HEK293 (cell line): ENCODE data around the gene PLSCR5.
A peak's percentile ranks its signal among the peaks of the same experiment; 100 is the strongest.

Experiments
- BCL6B ChIP-seq: fragments of 450-650 bp; formaldehyde crosslinking; IDR thresholded peaks from 2 replicates; pipeline ENCODE4 v1.5.1; 2017; ENCODE audit warnings: missing biosample characterization, missing genetic modification characterization
- GFI1B ChIP-seq: fragments of 450-650 bp; formaldehyde crosslinking; IDR thresholded peaks from 2 replicates; pipeline ENCODE4 v1.5.1; 2016; ENCODE audit warnings: missing biosample characterization, missing genetic modification characterization
- HOXC10 ChIP-seq: sonication (generic); formaldehyde crosslinking; IDR thresholded peaks from 2 replicates; pipeline ENCODE4 v1.8.1; 2023; ENCODE audit warnings: mild to moderate bottlenecking, missing genetic modification reagents
- MZF1 ChIP-seq: fragments of 450-650 bp; formaldehyde crosslinking; IDR thresholded peaks from 2 replicates; pipeline ENCODE4 v1.5.1; 2017; ENCODE audit warnings: missing biosample characterization, missing genetic modification characterization, borderline replicate concordance
- PBX3 ChIP-seq: sonication (generic); formaldehyde crosslinking; IDR thresholded peaks from 2 replicates; pipeline ENCODE4 v1.8.1; 2022; ENCODE audit warnings: mild to moderate bottlenecking, moderate library complexity, missing genetic modification reagents
- REPIN1 ChIP-seq: fragments of 450-650 bp; formaldehyde crosslinking; IDR thresholded peaks from 2 replicates; pipeline ENCODE4 v1.5.1; 2017; ENCODE audit warnings: missing biosample characterization, missing genetic modification characterization, low read depth
- SP2 ChIP-seq: fragments of 450-650 bp; formaldehyde crosslinking; IDR thresholded peaks from 2 replicates; pipeline ENCODE4 v1.5.1; 2016; ENCODE audit warnings: missing biosample characterization, missing genetic modification characterization
- TRIM28 ChIP-seq: IDR thresholded peaks from 2 replicates; pipeline ENCODE4 v1.6.1; 2011; ENCODE audit warnings: low read length, control low read depth, borderline replicate concordance
- WT1 ChIP-seq: fragments of 450-650 bp; formaldehyde crosslinking; IDR thresholded peaks from 2 replicates; pipeline ENCODE4 v1.5.1; 2016; ENCODE audit warnings: missing biosample characterization, missing genetic modification characterization
- YY2 ChIP-seq: fragments of 450-650 bp; formaldehyde crosslinking; IDR thresholded peaks from 2 replicates; pipeline ENCODE4 v1.5.1; 2016; ENCODE audit warnings: missing biosample characterization, missing genetic modification characterization
- ZBTB17 ChIP-seq: fragments of 450-650 bp; formaldehyde crosslinking; IDR thresholded peaks from 2 replicates; pipeline ENCODE4 v1.5.1; 2016; ENCODE audit warnings: missing biosample characterization, missing genetic modification characterization
- ZBTB20 ChIP-seq: fragments of 450-650 bp; formaldehyde crosslinking; IDR thresholded peaks from 2 replicates; pipeline ENCODE4 v1.5.1; 2016; ENCODE audit warnings: missing biosample characterization, missing genetic modification characterization
- ZBTB26 ChIP-seq: fragments of 450-650 bp; formaldehyde crosslinking; optimal IDR thresholded peaks from 2 replicates; pipeline ENCODE3; 2016; ENCODE audit warnings: missing biosample characterization, mild to moderate bottlenecking, missing genetic modification characterization
- ZBTB7A ChIP-seq: fragments of 450-650 bp; formaldehyde crosslinking; IDR thresholded peaks from 2 replicates; pipeline ENCODE4 v1.5.1; 2016; ENCODE audit warnings: low read depth, missing biosample characterization, missing genetic modification characterization
- ZNF146 ChIP-seq: fragments of 450-650 bp; formaldehyde crosslinking; IDR thresholded peaks from 2 replicates; pipeline ENCODE4 v1.5.1; 2016; ENCODE audit warnings: missing biosample characterization, missing genetic modification characterization
- ZNF157 ChIP-seq: fragments of 450-650 bp; formaldehyde crosslinking; IDR thresholded peaks from 2 replicates; pipeline ENCODE4 v1.5.1; 2016; ENCODE audit warnings: missing biosample characterization, missing genetic modification characterization
- ZNF214 ChIP-seq: fragments of 450-650 bp; formaldehyde crosslinking; IDR thresholded peaks from 2 replicates; pipeline ENCODE4 v1.5.1; 2017; ENCODE audit warnings: missing biosample characterization, mild to moderate bottlenecking, missing genetic modification characterization, borderline replicate concordance
- ZNF302 ChIP-seq: fragments of 450-650 bp; formaldehyde crosslinking; IDR thresholded peaks from 2 replicates; pipeline ENCODE4 v1.5.1; 2016; ENCODE audit warnings: missing biosample characterization, missing genetic modification characterization, low read depth
- ZNF350 ChIP-seq: fragments of 450-650 bp; formaldehyde crosslinking; IDR thresholded peaks from 2 replicates; pipeline ENCODE4 v1.5.0; 2017; ENCODE audit warnings: missing biosample characterization, mild to moderate bottlenecking, missing genetic modification characterization
- ZNF37A ChIP-seq: fragments of 450-650 bp; IDR thresholded peaks from 2 replicates; pipeline ENCODE4 v1.5.1; 2018; ENCODE audit warnings: missing biosample characterization, missing genetic modification characterization
- ZNF394 ChIP-seq: fragments of 450-650 bp; formaldehyde crosslinking; IDR thresholded peaks from 2 replicates; pipeline ENCODE4 v1.5.1; 2016; ENCODE audit warnings: missing biosample characterization, missing genetic modification characterization, mild to moderate bottlenecking, moderate library complexity, borderline replicate concordance
- ZNF416 ChIP-seq: fragments of 450-650 bp; formaldehyde crosslinking; IDR thresholded peaks from 2 replicates; pipeline ENCODE4 v1.5.1; 2016; ENCODE audit warnings: missing biosample characterization, missing genetic modification characterization
- ZNF513 ChIP-seq: fragments of 450-650 bp; IDR thresholded peaks from 2 replicates; pipeline ENCODE4 v1.5.1; 2018; ENCODE audit warnings: missing biosample characterization, missing genetic modification characterization
- ZNF521 ChIP-seq: fragments of 450-650 bp; formaldehyde crosslinking; IDR thresholded peaks from 2 replicates; pipeline ENCODE4 v1.5.1; 2017; ENCODE audit warnings: missing biosample characterization, mild to moderate bottlenecking, missing genetic modification characterization
- ZNF585B ChIP-seq: fragments of 450-650 bp; formaldehyde crosslinking; IDR thresholded peaks from 2 replicates; pipeline ENCODE4 v1.5.1; 2016; ENCODE audit warnings: missing biosample characterization, missing genetic modification characterization
- ZNF624 ChIP-seq: fragments of 450-650 bp; formaldehyde crosslinking; IDR thresholded peaks from 2 replicates; pipeline ENCODE4 v1.5.1; 2017; ENCODE audit warnings: missing biosample characterization, missing genetic modification characterization
- ZNF776 ChIP-seq: fragments of 450-650 bp; formaldehyde crosslinking; IDR thresholded peaks from 2 replicates; pipeline ENCODE4 v1.5.0; 2017; ENCODE audit warnings: missing biosample characterization, missing genetic modification characterization, borderline replicate concordance
- ZNF791 ChIP-seq: fragments of 450-650 bp; formaldehyde crosslinking; IDR thresholded peaks from 2 replicates; pipeline ENCODE4 v1.5.1; 2016; ENCODE audit warnings: missing biosample characterization, missing genetic modification characterization
- ZNF843 ChIP-seq: fragments of 450-650 bp; formaldehyde crosslinking; IDR thresholded peaks from 2 replicates; pipeline ENCODE4 v1.5.1; 2016; ENCODE audit warnings: missing biosample characterization, missing genetic modification characterization
- ZSCAN4 ChIP-seq: fragments of 450-650 bp; formaldehyde crosslinking; IDR thresholded peaks from 2 replicates; pipeline ENCODE4 v1.5.1; 2017; ENCODE audit warnings: missing biosample characterization, missing genetic modification characterization
- ZSCAN5A ChIP-seq: fragments of 450-650 bp; formaldehyde crosslinking; IDR thresholded peaks from 2 replicates; pipeline ENCODE4 v1.5.1; 2016; ENCODE audit warnings: missing biosample characterization, missing genetic modification characterization

The PLSCR5 gene

GRCh38 chr3:146544002-146544928 lies 60.9 kb downstream of the PLSCR5 start, which contains the start of gene PLSCR1 (continued):
- no peak for TF ChIP-seq ZNF513 (tag by site-specific recombination)
- peak; percentile 52 for TF ChIP-seq ZBTB17
- no peak for TF ChIP-seq ZNF791 (tag by site-specific recombination)
- no peak for TF ChIP-seq ZNF146 (tag by site-specific recombination)
- TF ChIP-seq ZBTB7A = no peak
- TF ChIP-seq ZNF37A = no peak
- peak; percentile 72 for TF ChIP-seq SP2
- 0 out of 2 replicates have a peak, but pooled peaks have one; percentile 9 for TF ChIP-seq PBX3 (CRISPR knock-in tag)
- TF ChIP-seq HOXC10 = no peak
- TF ChIP-seq ZBTB26 = peak; percentile 62
- no peak for TF ChIP-seq ZSCAN5A (tag by site-specific recombination)
- TF ChIP-seq ZNF776 (tag by site-specific recombination) = no peak
- no peak for TF ChIP-seq ZNF624 (tag by site-specific recombination)
- no peak for TF ChIP-seq WT1 (tag by site-specific recombination)
- no peak for TF ChIP-seq ZNF302 (tag by site-specific recombination)
- TF ChIP-seq ZNF416 (tag by site-specific recombination) = no peak
- no peak for TF ChIP-seq ZNF394 (tag by site-specific recombination)
- no peak for TF ChIP-seq ZNF350 (tag by site-specific recombination)
- TF ChIP-seq ZNF585B (tag by site-specific recombination) = no peak
- TF ChIP-seq TRIM28 = no peak
- TF ChIP-seq ZSCAN4 (tag by site-specific recombination) = no peak
- TF ChIP-seq GFI1B (tag by site-specific recombination) = no peak
- TF ChIP-seq ZNF843 = 0 out of 2 replicates have a peak, but pooled peaks have one; percentile 4
- TF ChIP-seq YY2 (tag by site-specific recombination) = no peak
- TF ChIP-seq ZNF521 = no peak
- no peak for TF ChIP-seq ZNF157 (tag by site-specific recombination)
- TF ChIP-seq ZBTB20 (tag by site-specific recombination) = peak; percentile 89
- TF ChIP-seq ZNF214 (tag by site-specific recombination) = no peak
- no peak for TF ChIP-seq REPIN1 (tag by site-specific recombination)
- no peak for TF ChIP-seq BCL6B (tag by site-specific recombination)
- TF ChIP-seq MZF1 (tag by site-specific recombination) = peak; percentile 90; the same call in 1 of the 2 replicates
